Glutamatergic neuron (in vitro differentiated cells): ENCODE results near the gene ZBTB16. TPM values are rescaled to one million over a fixed set of nuclear protein-coding genes. Genes with fewer than 3 reads are reported as not detected.

Source experiments
- DNase-seq: peaks from one replicate; pipeline ENCODE4 v3.0.0; 2022
- H3K27ac Mint-ChIP-seq: one replicate; pipeline ENCODE4 v1.8.0; 2020; ENCODE audit warnings: mild to moderate bottlenecking, mixed read lengths, inconsistent platforms; ENCODE audit not compliant: unreplicated experiment
- H3K27me3 Mint-ChIP-seq: one replicate; pipeline ENCODE4 v1.8.0; 2020; ENCODE audit warnings: mild to moderate bottlenecking, moderate library complexity, mixed read lengths, inconsistent platforms; ENCODE audit not compliant: unreplicated experiment
- H3K36me3 Mint-ChIP-seq: one replicate; pipeline ENCODE4 v1.8.0; 2020; ENCODE audit warnings: mild to moderate bottlenecking, mixed read lengths, inconsistent platforms; ENCODE audit not compliant: unreplicated experiment
- H3K4me1 Mint-ChIP-seq: one replicate; pipeline ENCODE4 v1.8.0; 2020; ENCODE audit warnings: mild to moderate bottlenecking, low read depth, mixed read lengths, inconsistent platforms; ENCODE audit not compliant: unreplicated experiment
- H3K4me3 Mint-ChIP-seq: one replicate; pipeline ENCODE4 v1.8.0; 2020; ENCODE audit warnings: mild to moderate bottlenecking, mixed read lengths, inconsistent platforms; ENCODE audit not compliant: unreplicated experiment
- H3K9me3 Mint-ChIP-seq: one replicate; pipeline ENCODE4 v1.8.0; 2020; ENCODE audit warnings: mild to moderate bottlenecking, moderate library complexity, mixed read lengths, inconsistent platforms; ENCODE audit not compliant: unreplicated experiment
- CTCF ChIP-seq: fragments of 200-600 bp; sonication (generic); IDR thresholded peaks from one replicate; pipeline ENCODE4 v1.5.0; 2021; ENCODE audit not compliant: partially characterized antibody, unreplicated experiment
- total RNA-seq: library from RNA; stranded (reverse); fragmentation: NEBNext Ultra II Directional; extraction: Animal tissue kit (Norgen Biotek cat#: 25700); gene quantifications from one replicate; pipeline ENCODE4 v1.2.1, GENCODE V29; 2021; ENCODE audit not compliant: unreplicated experiment

ZBTB16 gene
- total RNA-seq, 1 donor from 2014 or later: 9.0 TPM

DNA sequence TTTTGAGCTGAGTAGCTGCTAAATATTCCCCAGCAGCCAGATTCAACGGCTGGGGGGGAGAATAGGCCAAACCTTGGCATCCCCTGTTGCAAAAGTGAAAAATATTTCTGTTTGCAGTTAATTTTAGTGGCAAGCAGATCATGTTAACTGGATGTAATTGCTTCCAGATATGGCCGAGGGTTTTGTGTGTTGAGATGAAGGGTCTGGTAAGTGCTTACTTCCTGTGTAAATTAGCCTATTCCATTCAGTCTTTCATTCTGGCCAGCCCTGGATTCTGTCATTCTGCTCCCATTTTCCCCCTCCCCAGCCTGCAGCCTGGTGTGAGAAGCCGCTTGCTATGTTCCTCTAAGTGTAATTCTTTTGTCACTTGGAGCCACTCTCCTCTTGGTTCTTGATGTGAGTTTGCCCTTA, 17.4 kb downstream of the ZBTB16 start:
- Mint-ChIP-seq H3K36me3 (no peaks in the 10 kb centered on the region), H3K27ac (peak overlapping the region; percentile 35), H3K4me1 (peaks cover 24% of the 10 kb centered on the region), H3K27me3 (no peaks in the 10 kb centered on the region), H3K9me3 (peaks cover 3% of the 10 kb centered on the region), H3K4me3 (no peak overlapping the region)
- TF ChIP-seq CTCF: no peak
- no peak for DNase-seq

GRCh38 chr11:114077482-114078305, 18.2 kb downstream of the ZBTB16 start:
- no peak overlapping the region for H3K4me3 Mint-ChIP-seq
- no peak for TF ChIP-seq CTCF
- no peaks in the 10 kb centered on the region for H3K27me3 Mint-ChIP-seq
- H3K27ac Mint-ChIP-seq: no peak overlapping the region
- peaks cover 20% of the 10 kb centered on the region for H3K4me1 Mint-ChIP-seq
- no peak for DNase-seq
- H3K36me3 Mint-ChIP-seq: no peaks in the 10 kb centered on the region
- peaks cover 3% of the 10 kb centered on the region for H3K9me3 Mint-ChIP-seq

DNA sequence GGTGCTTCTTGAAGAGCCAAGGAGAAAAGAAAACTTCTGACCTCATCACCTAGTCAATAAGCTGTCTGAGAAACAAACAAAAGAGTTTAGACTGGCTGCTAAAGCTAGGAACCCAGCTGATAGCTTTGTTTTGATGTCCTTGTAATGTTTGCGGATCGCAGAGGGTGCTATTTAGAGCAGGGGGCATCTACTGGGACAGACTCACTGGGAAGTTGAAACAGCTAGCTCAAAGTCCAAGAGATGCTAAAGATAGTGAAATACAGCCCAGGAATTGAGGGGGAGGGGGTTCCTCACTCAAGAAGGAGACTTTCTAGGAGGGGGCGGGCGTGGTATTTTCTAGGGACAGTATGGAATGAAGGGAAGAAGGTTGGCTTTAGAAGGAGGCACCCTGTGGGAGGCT, 18.9 kb downstream of the ZBTB16 start:
- H3K27me3 Mint-ChIP-seq: no peaks in the 10 kb centered on the region
- H3K4me3 Mint-ChIP-seq: no peak overlapping the region
- TF ChIP-seq CTCF: no peak
- H3K9me3 Mint-ChIP-seq: peaks cover 3% of the 10 kb centered on the region
- no peaks in the 10 kb centered on the region for H3K36me3 Mint-ChIP-seq
- peaks cover 20% of the 10 kb centered on the region for H3K4me1 Mint-ChIP-seq
- DNase-seq: no peak
- no peak overlapping the region for H3K27ac Mint-ChIP-seq

DNA sequence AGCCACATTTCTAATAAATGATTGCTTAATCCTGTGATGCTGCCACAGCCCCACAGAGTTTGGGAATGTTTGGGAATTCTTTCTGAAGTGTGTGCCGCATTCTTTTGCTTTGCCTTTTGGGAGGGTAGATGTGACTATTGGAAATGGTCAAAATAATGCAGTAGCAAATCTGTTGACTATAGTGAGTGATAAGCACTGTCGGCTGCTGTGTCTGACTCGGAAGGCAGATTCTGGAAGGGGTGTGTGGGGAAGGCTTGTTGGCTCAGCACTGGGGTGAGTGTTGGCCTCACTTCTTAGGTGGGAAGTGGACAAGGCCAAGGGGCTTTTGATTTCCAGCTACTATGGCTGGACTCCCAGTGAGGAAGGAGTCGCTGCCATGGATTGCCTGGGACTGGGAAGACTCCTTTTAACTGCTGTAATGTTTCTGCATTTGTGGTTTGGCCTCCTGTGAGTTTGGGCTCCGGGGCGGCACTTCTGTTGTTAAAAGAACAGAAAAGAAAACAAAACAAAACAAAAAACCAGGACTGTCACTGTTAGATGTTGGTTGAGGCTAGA, 20.1 kb downstream of the ZBTB16 start:
- peaks cover 20% of the 10 kb centered on the region for H3K4me1 Mint-ChIP-seq
- TF ChIP-seq CTCF: no peak
- no peak overlapping the region for H3K4me3 Mint-ChIP-seq
- H3K9me3 Mint-ChIP-seq: peaks cover 3% of the 10 kb centered on the region
- no peaks in the 10 kb centered on the region for H3K36me3 Mint-ChIP-seq
- H3K27me3 Mint-ChIP-seq: no peaks in the 10 kb centered on the region
- no peak for DNase-seq
- no peak overlapping the region for H3K27ac Mint-ChIP-seq

- peaks cover 23% of the 10 kb centered on the region for H3K4me1 Mint-ChIP-seq
- TF ChIP-seq CTCF: no peak
- no peak overlapping the region for H3K4me3 Mint-ChIP-seq
- H3K27me3 Mint-ChIP-seq: no peaks in the 10 kb centered on the region
- DNase-seq: no peak
- no peak overlapping the region for H3K27ac Mint-ChIP-seq
- H3K36me3 Mint-ChIP-seq: no peaks in the 10 kb centered on the region
- H3K9me3 Mint-ChIP-seq: peaks cover 3% of the 10 kb centered on the region
These were observed 20.7 kb downstream of the ZBTB16 start for GRCh38 chr11:114080219-114080618.
